Measurements from ENCODE around the gene IL1RAPL1.

- no peak for TF ChIP-seq MYC (IDR thresholded peaks at IDR 0.05; ENCODE audit: borderline replicate concordance, low read length)
- no peak for TF ChIP-seq POLR2A (IDR thresholded peaks at IDR 0.05; ENCODE audit: low read length)
- no peak for TF ChIP-seq EP300 (IDR thresholded peaks at IDR 0.05)
- TF ChIP-seq CHD2 (IDR thresholded peaks at IDR 0.05; ENCODE audit: low read length, partially characterized antibody): no peak
- TF ChIP-seq ELK1 (IDR thresholded peaks at IDR 0.05; ENCODE audit: low read depth, low read length): no peak
- TF ChIP-seq CTCF (IDR thresholded peaks at IDR 0.05): no peak
- no peak for TF ChIP-seq TFCP2L1 (CRISPR knock-in tag; IDR thresholded peaks at IDR 0.05)
- TF ChIP-seq ESRRA (IDR thresholded peaks at IDR 0.05; ENCODE audit: borderline replicate concordance, low read length): no peak
- TF ChIP-seq RAD21 (conservative IDR thresholded peaks at IDR 0.05 in 1 of 2, IDR thresholded peaks at IDR 0.05 in 1 of 2): no peak
- no peak for TF ChIP-seq ZFP36 (IDR thresholded peaks at IDR 0.05; ENCODE audit: borderline replicate concordance, partially characterized antibody)
- no peak for TF ChIP-seq E2F6 (IDR thresholded peaks at IDR 0.05; ENCODE audit: borderline replicate concordance, low read depth)
- no peak for TF ChIP-seq REST (IDR thresholded peaks at IDR 0.05)
- TF ChIP-seq MAFK (IDR thresholded peaks at IDR 0.05; ENCODE audit: partially characterized antibody): no peak
Observed at GRCh38 chrX:29947225-29947624, 1360.0 kb downstream of the IL1RAPL1 start.
